Transverse colon (tissue), 4 donors: Measurements from ENCODE around the gene DNTT. TPM values are rescaled to one million over a fixed set of nuclear protein-coding genes. Genes with fewer than 3 reads are reported as not detected.
A peak's percentile ranks its signal among the peaks of the same experiment; 100 is the strongest.

Experiments
- DNase-seq: peaks from one replicate; pipeline ENCODE4 v3.0.0-alpha.2; 2019
- H3K27ac ChIP-seq, 4 donors: fragments of 200-600 bp; sonication (generic); 2 replicates each; pipeline ENCODE4 v1.5.1; 2016 to 2018; ENCODE audit warnings: inconsistent platforms in 4 of 4
- H3K27me3 ChIP-seq: fragments of 200-600 bp; sonication (generic); 2 replicates; pipeline ENCODE4 v1.5.1; 2017; ENCODE audit warnings: inconsistent platforms
- H3K36me3 ChIP-seq, 4 donors: fragments of 200-600 bp; sonication (generic); 2 replicates each; pipeline ENCODE4 v1.5.1; 2017 to 2019; ENCODE audit warnings: inconsistent platforms in 4 of 4
- H3K4me1 ChIP-seq, 4 donors: fragments of 200-600 bp; sonication (generic); 2 replicates each; pipeline ENCODE4 v1.5.1; 2017 to 2020; ENCODE audit warnings: inconsistent platforms in 4 of 4
- H3K4me3 ChIP-seq, 4 donors: fragments of 200-600 bp; sonication (generic); 1 replicate in 1 of 4; 2 replicates in 3 of 4; pipeline versions ENCODE4 v1.5.1 to v1.6.1; 2017 to 2019; ENCODE audit warnings: inconsistent platforms in 4 of 4
- H3K9me3 ChIP-seq, 2 donors: fragments of 200-600 bp; sonication (generic); 2 replicates each; pipeline ENCODE4 v1.5.1; 2017 to 2019; ENCODE audit warnings: inconsistent platforms in 2 of 2
- EP300 ChIP-seq: sonication (generic); formaldehyde crosslinking; IDR thresholded peaks from one replicate; pipeline ENCODE4 v1.6.1; 2017; ENCODE audit warnings: antibody characterized with exemption, low read depth
- POLR2A ChIP-seq: fragments of 450-650 bp; IDR thresholded peaks from one replicate; pipeline ENCODE4 v1.6.1; 2016; ENCODE audit warnings: antibody characterized with exemption, mild to moderate bottlenecking, moderate library complexity
- POLR2AphosphoS5 ChIP-seq, 3 donors: sonication (generic); formaldehyde crosslinking; IDR thresholded peaks; one replicate each; pipeline ENCODE4 v1.6.1; 2016; ENCODE audit warnings: antibody characterized with exemption in 3 of 3
- WGBS, 2 donors: methylation state at CpG; one replicate each; pipeline ENCODE4 v1.1.5; 2018; ENCODE audit warnings: low coverage in 1 of 2; 5-methylcytosine and 5-hydroxymethylcytosine counted together
- in situ Hi-C, 4 donors: fragments of 200-750 bp; cut with MboI; loops; one replicate each; pipeline versions ENCODE4 v1.15.0 to v1.15.1; 2017; ENCODE audit warnings: low sequenced_read_pairs in 3 of 4, low pct_ligation_motif_present in 1 of 4, low pct_unique_long_range_greater_than_20kb in 1 of 4
- intact Hi-C: fragments of 100-400 bp; cut with DNase I; formaldehyde crosslinking; loops from one replicate; pipeline ENCODE4 v1.15.1; 2023; ENCODE audit warnings: low total_unique reads
- total RNA-seq, 4 donors: library from RNA; depleted of rRNA; stranded (reverse); fragments of >200 nt; gene quantifications; one replicate each; pipeline ENCODE4 v1.1.0, GENCODE V29; 2016
- TF ChIP-seq, protein P1 (sequence below), 5 experiments: fragments of 200-600 bp in 3 of 5; fragments of 450-650 bp in 2 of 5; sonication (generic) in 3 of 5; IDR thresholded peaks; 1 replicate in 2 of 5; 2 replicates in 3 of 5; pipeline ENCODE4 v1.5.1; 2016 to 2017; ENCODE audit warnings: antibody characterized with exemption in 5 of 5, inconsistent platforms in 3 of 5, mild to moderate bottlenecking in 2 of 5, moderate library complexity in 1 of 5

Gene DNTT
- total RNA-seq, 4 donors from 2014 or later = not detected

DNA sequence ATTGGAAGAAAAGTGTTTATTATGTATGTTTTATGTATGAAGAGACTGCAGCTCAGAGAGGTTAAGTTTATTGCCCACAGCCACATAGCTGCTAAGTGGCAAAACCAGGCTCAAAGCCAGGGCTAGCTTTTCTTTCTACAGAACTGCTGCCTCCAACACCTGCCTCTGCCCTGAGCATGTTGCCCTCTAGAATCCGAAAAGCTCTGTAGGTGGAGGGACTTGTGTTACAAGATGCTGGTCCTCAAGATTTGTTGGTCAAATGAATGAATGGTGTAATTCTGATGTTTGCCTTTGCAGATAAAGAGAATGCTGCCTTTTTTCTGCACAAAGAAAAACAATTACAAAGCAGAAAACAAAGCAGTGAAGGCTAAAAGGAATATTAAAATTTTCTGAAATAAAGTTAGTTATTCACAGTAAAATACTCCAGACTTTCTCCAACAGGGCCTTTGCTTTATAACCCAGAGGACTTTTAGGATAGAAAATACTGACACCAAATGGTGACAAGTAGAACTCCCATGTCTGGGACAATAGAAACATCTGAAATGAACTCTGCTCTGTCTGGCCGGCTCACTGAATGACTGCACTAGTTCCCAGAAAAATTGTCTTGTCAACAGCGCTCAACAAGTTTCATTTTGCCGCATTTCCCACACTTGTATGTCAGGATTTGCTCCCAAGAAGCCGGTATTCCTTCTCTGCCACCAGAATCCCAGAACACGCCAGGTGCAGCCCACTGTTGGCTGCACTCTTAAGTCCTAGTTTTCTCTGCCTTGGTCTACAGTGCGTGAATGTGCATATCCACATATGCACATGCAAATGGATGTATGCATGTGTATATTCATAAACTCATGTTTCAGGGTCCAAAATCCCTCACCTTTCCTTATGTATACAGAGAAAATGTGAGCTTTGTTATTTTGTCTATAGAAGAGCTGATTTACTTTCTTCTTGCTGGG lies 11.0 kb upstream of the DNTT start:
- DNase-seq = peak; percentile 35
- no peaks in the 10 kb centered on the region for H3K36me3 ChIP-seq
- H3K4me1 ChIP-seq = peaks cover 0 to 14% (median 0%) of the 10 kb centered on the region in 4 donors
- H3K9me3 ChIP-seq = no peaks in the 10 kb centered on the region
- WGBS, 2 donors = 29 to 43% methylated on average over 4 to 7 of the region's 7 CpGs
- in situ Hi-C loops = loop anchor here in 1 of 4 donors (10.0 kb wide), 1 partner anchor 68 kb away; no protein-coding TSS in a partner anchor
- no peaks in the 10 kb centered on the region for H3K27me3 ChIP-seq
- no peak overlapping the region for H3K4me3 ChIP-seq
- intact Hi-C loops = loop anchor here (5.0 kb wide), 1 partner anchor 61 kb away; no protein-coding TSS in a partner anchor
- TF ChIP-seq EP300 (no peak), POLR2A (no peak), POLR2AphosphoS5 (IDR thresholded peaks at IDR 0.05) (no peak)
- TF ChIP-seq, protein P1, sequence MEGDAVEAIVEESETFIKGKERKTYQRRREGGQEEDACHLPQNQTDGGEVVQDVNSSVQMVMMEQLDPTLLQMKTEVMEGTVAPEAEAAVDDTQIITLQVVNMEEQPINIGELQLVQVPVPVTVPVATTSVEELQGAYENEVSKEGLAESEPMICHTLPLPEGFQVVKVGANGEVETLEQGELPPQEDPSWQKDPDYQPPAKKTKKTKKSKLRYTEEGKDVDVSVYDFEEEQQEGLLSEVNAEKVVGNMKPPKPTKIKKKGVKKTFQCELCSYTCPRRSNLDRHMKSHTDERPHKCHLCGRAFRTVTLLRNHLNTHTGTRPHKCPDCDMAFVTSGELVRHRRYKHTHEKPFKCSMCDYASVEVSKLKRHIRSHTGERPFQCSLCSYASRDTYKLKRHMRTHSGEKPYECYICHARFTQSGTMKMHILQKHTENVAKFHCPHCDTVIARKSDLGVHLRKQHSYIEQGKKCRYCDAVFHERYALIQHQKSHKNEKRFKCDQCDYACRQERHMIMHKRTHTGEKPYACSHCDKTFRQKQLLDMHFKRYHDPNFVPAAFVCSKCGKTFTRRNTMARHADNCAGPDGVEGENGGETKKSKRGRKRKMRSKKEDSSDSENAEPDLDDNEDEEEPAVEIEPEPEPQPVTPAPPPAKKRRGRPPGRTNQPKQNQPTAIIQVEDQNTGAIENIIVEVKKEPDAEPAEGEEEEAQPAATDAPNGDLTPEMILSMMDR (IDR thresholded peaks at IDR 0.05) = peak; percentile 57 to 78 (median 64)
- H3K27ac ChIP-seq = no peak overlapping the region

DNA sequence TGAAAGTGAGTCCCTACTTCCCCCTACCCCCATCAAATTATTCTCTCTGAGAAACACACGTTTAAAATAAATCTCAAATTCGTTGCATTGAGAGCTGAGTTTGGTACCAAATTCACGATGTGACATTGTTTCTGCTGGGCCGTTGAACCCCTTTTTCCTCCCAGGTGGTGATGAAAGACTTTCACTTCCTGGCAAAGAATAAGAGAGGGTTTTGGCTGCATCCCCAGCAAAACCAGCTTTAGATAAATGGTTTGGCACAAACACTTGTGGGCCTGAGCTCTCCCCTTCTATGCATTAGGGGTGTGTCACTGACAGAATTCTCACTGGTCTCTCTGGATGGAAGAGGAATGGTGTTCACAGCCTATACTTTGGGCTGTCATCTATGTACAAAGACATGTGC lies 8.8 kb upstream of the DNTT start:
- in situ Hi-C loops (loop anchor here in 2 of 4 donors (5.0 to 10.0 kb wide), 2 partner anchors 68 to 71 kb away; no protein-coding TSS in a partner anchor), intact Hi-C loops (no loop called here)
- H3K27ac ChIP-seq = no peak overlapping the region
- H3K4me3 ChIP-seq = no peak overlapping the region
- no peaks in the 10 kb centered on the region for H3K36me3 ChIP-seq
- 46 to 62% methylated on average over 4 of the region's 4 CpGs for WGBS, 2 donors
- TF ChIP-seq, protein P1 (IDR thresholded peaks at IDR 0.05) = no peak
- TF ChIP-seq POLR2AphosphoS5 (IDR thresholded peaks at IDR 0.05) (no peak), EP300 (no peak), POLR2A (no peak)
- no peak for DNase-seq
- no peaks in the 10 kb centered on the region for H3K9me3 ChIP-seq
- H3K4me1 ChIP-seq = peaks cover 0 to 7% (median 0%) of the 10 kb centered on the region in 4 donors
- H3K27me3 ChIP-seq = no peaks in the 10 kb centered on the region

DNA sequence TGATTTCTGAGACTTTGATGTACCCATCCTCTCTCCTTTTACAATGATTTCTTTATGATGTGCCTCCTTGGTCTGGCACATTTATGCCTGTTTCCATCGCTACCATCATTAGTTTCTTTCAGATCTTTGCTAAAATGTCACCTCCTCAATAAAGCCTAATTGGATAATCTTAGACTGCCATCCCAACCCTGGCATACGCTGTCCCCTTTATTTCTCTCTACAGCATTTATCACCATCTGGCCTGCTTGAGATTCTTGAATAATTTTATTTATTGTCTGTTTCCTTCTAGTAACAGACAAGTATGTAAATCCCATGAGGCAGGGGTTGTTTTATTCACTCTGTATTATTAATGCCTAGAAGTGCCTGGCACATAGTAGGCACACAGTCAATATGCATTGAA lies 6.7 kb upstream of the DNTT start:
- no peak for DNase-seq
- Histone ChIP-seq H3K9me3 (no peaks in the 10 kb centered on the region), H3K4me1 (peaks cover 0 to 7% (median 0%) of the 10 kb centered on the region in 4 donors), H3K27me3 (peaks cover 4% of the 10 kb centered on the region), H3K4me3 (no peak overlapping the region), H3K27ac (no peak overlapping the region), H3K36me3 (no peaks in the 10 kb centered on the region)
- in situ Hi-C loops = loop anchor here in 2 of 4 donors (5.0 to 10.0 kb wide), 2 partner anchors 70 to 73 kb away; no protein-coding TSS in a partner anchor
- TF ChIP-seq, protein P1 (IDR thresholded peaks at IDR 0.05) = no peak
- TF ChIP-seq POLR2AphosphoS5 (IDR thresholded peaks at IDR 0.05) (no peak), POLR2A (no peak), EP300 (no peak)
- intact Hi-C loops = no loop called here
- 88 to 99% methylated on average over 2 of the region's 2 CpGs for WGBS, 2 donors

DNA sequence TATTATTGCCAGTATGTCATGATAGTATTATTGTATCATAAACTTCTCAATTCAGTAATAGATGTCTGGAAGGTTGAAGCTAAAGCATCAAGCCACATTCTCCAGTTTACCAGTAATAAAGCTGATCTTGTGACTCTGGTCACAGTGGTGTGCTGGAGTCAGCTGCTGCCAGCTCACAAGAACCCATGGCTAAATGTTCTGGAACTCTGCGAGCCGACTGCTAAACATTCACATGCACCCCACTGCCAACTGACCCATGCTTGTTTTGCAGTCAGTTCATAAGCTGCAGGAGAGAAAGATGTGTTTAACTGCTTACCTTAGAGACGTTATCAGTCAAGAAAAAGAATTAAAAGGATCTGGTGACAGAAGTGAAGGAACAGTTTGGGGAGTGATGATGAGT lies 5.9 kb upstream of the DNTT start:
- Histone ChIP-seq H3K4me3 (no peak overlapping the region), H3K9me3 (no peaks in the 10 kb centered on the region), H3K4me1 (peaks cover 0 to 2% (median 0%) of the 10 kb centered on the region in 4 donors), H3K36me3 (no peaks in the 10 kb centered on the region), H3K27ac (no peak overlapping the region), H3K27me3 (peaks cover 4% of the 10 kb centered on the region)
- no peak for DNase-seq
- intact Hi-C loops = no loop called here
- in situ Hi-C loops = loop anchor here in 2 of 4 donors (5.0 to 10.0 kb wide), 2 partner anchors 71 to 74 kb away; no protein-coding TSS in a partner anchor
- 80% methylated on average over 3 of the region's 3 CpGs; no CpG with 5 or more reads in 1 of the 2 donors for WGBS, 2 donors
- TF ChIP-seq EP300 (no peak), POLR2A (no peak), POLR2AphosphoS5 (IDR thresholded peaks at IDR 0.05) (no peak)
- TF ChIP-seq, protein P1 (IDR thresholded peaks at IDR 0.05) = no peak
